ENCODE data around the gene MRPL28.

GRCh38 chr16:337437-337836 lies 32.9 kb downstream of the MRPL28 start:
- TF ChIP-seq CTCF (IDR thresholded peaks at IDR 0.05), result no peak
- TF ChIP-seq EP300 (IDR thresholded peaks at IDR 0.05), result no peak
- TF ChIP-seq POLR2AphosphoS5 (IDR thresholded peaks at IDR 0.05), result no peak
- TF ChIP-seq POLR2A (IDR thresholded peaks at IDR 0.05), result no peak
